Femur (tissue), 1 donor: Measurements from ENCODE around the gene C1QTNF1.
A peak's percentile ranks its signal among the peaks of the same experiment; 100 is the strongest.

Experiments
- DNase-seq: peaks from one replicate; pipeline ENCODE4 v3.0.0-alpha.2; 2017

The C1QTNF1 gene

GRCh38 chr17:79082311-79083190 lies 58.6 kb downstream of the C1QTNF1 start:
- peak; percentile 51 for DNase-seq

DNA sequence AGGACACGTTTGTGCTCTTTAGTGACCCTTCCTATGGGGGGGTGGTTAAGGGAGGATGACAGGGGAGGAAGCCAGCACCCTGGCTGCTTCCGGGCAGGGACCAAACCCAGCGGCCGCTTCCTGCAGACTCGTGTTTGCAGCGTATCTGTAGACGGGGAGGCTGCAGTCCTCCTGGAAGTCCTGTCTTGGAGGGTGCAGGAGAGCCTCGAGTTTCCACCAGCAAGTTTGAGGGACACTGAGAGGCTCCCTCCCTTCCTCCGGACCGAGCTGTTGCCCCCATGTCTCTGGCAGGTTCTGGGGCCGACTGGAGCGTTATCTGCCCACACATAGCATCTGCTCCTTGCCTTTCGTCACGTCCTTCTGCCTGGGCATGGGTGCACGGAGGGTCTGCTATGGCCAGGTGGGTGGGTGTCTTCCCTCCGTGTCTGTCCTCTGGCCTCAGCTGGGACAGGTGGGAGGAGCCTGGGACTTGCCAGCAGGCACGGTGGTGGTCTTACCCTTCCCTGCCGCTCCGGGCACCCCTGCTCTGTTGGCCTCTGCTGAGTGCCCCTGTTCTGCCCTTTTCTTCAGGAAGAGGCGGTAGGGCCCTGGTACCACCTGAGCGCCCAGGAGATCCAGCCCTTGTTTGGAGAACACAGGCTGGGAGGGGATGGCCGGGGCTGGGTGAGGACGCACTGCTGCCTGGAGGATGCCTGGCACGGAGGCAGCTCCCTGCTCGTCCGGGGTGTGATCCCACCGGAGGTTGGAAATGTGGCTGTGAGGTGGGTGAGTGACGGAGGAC lies 59.4 kb downstream of the C1QTNF1 start:
- DNase-seq = no peak

- DNase-seq = no peak
These were observed 60.6 kb downstream of the C1QTNF1 start for GRCh38 chr17:79084291-79085153.

DNA sequence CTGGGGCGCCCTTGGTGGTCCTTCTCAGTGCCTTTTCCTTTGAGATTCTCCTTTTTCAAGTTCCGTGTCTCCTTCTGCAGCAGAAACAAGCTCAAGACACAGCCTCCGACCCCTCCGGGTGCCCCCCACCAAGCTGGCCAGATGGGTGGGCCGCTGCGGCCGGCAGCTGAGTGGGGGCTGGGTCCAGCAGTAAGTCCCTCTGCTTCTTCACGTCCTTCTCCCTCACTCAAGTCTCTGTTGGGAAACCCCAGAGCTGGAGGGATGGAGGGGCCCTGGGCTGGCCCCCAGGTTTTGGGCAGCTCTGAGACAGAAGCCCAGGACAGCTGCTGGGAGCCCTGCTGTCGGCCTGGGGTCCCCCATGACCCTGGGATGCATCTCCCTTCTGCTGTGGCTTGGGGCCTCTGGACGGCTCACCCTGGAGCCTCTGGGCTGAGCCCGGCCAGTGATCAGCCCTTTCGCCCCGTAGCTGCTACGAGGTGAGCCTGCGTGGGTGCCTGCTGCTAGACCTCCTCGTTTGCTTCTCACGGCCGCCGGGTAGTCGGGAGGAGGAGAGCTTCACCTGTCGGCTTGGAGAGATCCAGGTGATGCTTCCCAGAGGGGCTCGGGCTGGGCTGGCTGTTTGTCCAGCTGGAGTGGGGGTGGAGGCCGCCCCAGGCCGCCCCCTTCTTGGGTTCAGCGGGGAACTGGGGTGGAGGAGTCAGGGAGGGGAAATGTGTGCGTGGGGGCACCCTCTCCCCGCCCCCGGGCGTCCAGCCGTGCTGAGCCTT lies 61.4 kb downstream of the C1QTNF1 start:
- DNase-seq = no peak

GRCh38 chr17:79085921-79086551 lies 62.1 kb downstream of the C1QTNF1 start:
- no peak for DNase-seq

DNA sequence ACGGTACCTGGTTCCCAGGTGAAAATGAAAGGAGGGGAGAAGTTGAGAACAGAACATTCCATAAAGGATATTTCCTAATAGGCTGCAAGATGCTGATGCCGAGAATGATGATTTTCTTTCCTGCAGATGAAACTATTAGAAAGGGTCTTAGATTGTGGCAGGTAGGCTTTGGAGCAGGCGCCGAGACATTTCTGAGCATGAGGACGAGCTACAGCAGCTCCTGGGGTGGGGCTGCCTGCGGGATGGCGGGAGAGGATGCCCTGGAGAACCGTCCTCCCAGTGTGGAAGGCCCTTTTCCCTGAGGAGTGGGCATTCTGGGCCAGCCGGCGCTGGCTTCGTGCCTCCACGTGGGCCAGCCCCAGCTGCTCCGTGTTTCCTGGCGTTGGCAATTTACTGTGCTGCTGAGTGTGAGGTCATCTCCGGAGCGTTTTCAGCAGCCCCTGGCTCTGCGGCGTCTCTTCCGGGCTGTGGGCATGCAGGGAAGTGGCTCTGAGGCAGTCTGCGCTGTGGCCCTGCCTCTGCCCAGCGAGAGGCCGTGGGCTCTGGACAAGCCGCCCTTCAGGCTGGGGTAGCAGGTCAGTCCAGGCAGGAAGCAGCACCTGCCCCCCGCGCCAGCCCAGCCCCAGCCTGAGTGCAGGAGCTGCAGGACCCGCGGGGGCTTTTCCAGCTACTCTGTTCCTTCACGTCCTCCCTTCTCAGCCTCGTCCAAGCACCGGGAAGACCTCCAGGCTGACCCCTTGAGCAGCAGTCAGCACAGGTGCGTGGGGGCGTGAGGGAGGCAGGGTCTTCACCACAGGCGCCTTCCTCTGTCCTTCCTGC lies 62.8 kb downstream of the C1QTNF1 start:
- no peak for DNase-seq

GRCh38 chr17:79087428-79088143 lies 63.6 kb downstream of the C1QTNF1 start:
- peak; percentile 78 for DNase-seq

- no peak for DNase-seq
These were observed 64.5 kb downstream of the C1QTNF1 start for GRCh38 chr17:79088247-79088996.

- no peak for DNase-seq
These were observed 65.0 kb downstream of the C1QTNF1 start for GRCh38 chr17:79088997-79089328.

DNA sequence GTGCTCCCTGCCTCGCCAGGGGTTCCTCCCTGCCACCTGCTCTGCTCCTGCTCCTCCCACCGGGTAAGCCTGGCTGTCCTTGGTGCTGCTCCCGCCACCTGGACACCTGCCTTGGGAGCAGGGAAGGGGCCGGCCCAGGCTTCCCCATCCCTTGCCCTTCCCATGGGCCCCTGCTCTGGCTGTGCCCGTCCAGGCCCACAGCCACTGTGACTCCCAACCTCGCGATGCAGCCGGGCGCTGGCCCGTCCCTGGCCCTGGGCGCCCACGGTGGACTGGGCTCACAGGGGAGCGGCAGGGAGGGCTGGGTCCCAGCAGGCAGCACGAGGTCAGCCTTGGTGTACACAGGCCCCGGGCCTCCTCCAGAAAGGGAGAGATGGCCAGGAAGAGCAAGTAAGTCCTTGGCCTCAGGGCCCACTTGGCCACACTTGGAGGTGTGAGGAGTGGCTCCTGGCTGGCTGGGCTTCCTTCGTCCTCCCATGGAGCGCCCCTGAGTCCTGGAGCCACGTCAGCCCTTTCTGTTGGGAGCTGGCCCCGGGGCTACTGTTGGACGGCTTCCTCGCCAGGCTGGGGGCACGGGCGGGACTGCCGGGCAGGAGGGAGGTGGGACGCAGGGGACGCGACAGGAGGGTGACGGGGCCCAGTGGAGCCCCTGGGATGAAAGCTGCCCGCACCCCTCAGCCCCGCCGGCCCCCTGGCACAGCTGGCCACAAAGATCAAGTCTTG lies 65.9 kb downstream of the C1QTNF1 start:
- DNase-seq = no peak

GRCh38 chr17:79090443-79091225 lies 66.7 kb downstream of the C1QTNF1 start:
- no peak for DNase-seq

GRCh38 chr17:79091226-79091670 lies 67.3 kb downstream of the C1QTNF1 start:
- DNase-seq = no peak

DNA sequence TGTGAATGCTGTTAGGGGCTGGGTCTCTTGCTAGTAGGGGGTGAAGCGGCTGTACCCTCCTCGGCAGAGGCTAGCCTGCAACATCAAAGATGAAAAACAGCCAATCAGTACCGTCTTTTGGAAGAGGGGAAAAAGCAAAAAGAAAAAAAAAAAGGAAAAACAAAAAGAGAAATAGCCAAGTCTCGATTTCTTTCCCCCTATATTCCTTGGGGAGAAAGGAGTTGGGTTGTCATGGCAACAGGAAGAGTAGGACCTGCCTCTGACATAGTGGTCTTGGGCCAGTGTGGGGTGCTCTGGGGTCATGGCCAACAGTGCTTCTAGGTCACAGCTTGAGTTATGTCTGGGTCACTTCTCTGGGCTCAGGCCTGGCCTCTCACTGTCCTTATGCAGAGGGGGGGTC lies 68.6 kb downstream of the C1QTNF1 start:
- no peak for DNase-seq

DNA sequence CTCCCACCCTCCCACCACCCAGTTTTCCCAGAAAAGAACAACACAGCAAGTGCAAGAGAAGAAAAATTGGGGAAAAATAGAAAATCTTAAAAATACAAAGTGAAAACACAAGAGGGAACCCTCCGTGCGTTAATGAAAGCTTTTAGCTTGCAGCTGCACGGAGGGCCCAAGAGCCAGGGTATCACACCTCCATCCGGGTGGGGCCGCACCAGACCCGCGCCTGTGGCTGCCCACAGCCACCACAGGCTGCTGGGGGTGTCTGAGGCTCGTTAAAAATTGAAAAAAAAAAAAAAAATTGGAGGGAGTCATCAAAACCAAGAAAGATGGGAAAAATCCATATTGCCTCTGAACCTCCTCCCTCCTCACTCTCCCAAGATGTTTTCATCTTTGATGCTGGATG lies 69.3 kb downstream of the C1QTNF1 start:
- no peak for DNase-seq

DNA sequence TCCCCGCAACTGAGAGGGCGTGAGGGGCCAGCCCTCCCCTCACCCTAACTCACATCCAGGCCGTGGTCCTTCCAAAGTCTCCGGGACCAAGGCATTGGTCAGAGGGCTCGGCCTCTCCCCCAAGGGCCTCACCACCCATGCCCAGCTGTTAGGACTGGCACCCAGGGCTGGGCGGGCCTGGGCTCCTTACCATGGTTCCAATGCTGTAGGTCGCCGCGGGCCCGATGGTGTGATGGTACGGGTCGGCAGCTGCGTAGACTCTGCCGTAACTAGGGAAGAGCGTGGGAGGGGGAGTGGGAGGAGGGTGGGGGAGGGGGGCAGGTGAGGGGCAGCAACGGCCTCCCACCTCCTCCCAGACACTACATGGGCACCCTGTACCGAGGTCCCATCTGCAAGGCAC lies 70.3 kb downstream of the C1QTNF1 start:
- no peak for DNase-seq

- DNase-seq = no peak
These were observed 71.5 kb downstream of the C1QTNF1 start for GRCh38 chr17:79095345-79096055.

DNA sequence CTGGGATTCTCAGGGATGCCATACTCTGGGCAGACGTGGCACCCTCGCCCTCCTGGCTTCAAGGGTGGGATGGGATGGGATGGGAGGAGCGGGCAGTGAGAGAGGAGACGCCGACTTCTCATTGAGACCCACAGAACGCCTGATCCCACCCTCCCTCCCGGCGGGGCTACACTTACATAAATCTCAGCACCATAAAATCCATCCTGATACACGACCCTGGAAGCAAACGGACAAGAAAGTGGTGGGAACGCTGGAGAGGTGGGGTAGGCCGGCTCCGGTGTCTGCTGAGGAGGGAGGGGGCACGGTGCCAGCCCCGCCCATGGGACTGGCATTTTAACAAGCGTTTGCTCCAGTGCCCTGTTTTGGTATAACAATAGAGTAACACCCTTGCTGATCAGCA lies 72.5 kb downstream of the C1QTNF1 start:
- no peak for DNase-seq
